HepG2 (cell line): Measurements from ENCODE around the gene SERPINI1. TPM values are rescaled to one million over a fixed set of nuclear protein-coding genes. Genes with fewer than 3 reads are reported as not detected.

Experiments
- ATAC-seq: fragments of 200-7000 bp; cut with Tn5 transposase; 3 replicates; pipeline ENCODE4 v1.9.1; 2020; ENCODE audit warnings: mild to moderate bottlenecking, moderate library complexity
- BruUV-seq: library from RNA; stranded (reverse); fragments of 400-500 nt; replicated peaks from 2 replicates; lab custom pipeline; 2021; lab: Mats Ljungman, UMichigan
- CTCF ChIA-PET: fragments of 300-600 bp; formaldehyde crosslinking; extraction: SDS; loops from one replicate; lab custom pipeline; 2021; ENCODE audit warnings: low total read pairs, inconsistent platforms, low intra/inter-chr PET ratio; lab: Yijun Ruan, JAX
- POLR2A ChIA-PET: fragments of 350-600 bp; sonication (Branson Sonifier 250); formaldehyde crosslinking; loops from one replicate; lab custom pipeline; 2020; ENCODE audit warnings: antibody characterized with exemption, inconsistent platforms; lab: Yijun Ruan, JAX
- DNase-seq: peaks from one replicate; pipeline ENCODE4 v3.0.0-alpha.2; 2015; ENCODE audit warnings: low spot score
- FAIRE-seq: peaks from 3 replicates; lab custom pipeline; 2011; peaks lifted over from hg19 to GRCh38; lab: Jason Lieb, UNC
- H2AFZ ChIP-seq: one replicate; pipeline ENCODE4 v1.6.1; 2011; ENCODE audit warnings: low read length, inconsistent platforms
- H3K27ac ChIP-seq: fragments of 300-600 bp; 3 replicates; pipeline ENCODE4 v1.8.0; 2011; ENCODE audit warnings: mixed run types, mild to moderate bottlenecking, mixed read lengths, low read length, inconsistent platforms; ENCODE audit not compliant: insufficient read depth; ENCODE audit errors: extremely low read length
- H3K27me3 ChIP-seq, 2 experiments: fragments of 200-600 bp in 1 of 2; 2 replicates in 1 of 2; 3 replicates in 1 of 2; pipeline versions ENCODE4 v1.6.0 to v1.8.0; 2011; ENCODE audit warnings: low read length in 2 of 2, mild to moderate bottlenecking in 2 of 2, moderate library complexity in 2 of 2, inconsistent platforms in 1 of 2; ENCODE audit not compliant: insufficient read depth in 2 of 2, control insufficient read depth in 1 of 2
- H3K36me3 ChIP-seq, 2 experiments: fragments of 200-600 bp in 1 of 2; replicated peaks in 1 of 2; 2 replicates in 1 of 2; 3 replicates in 1 of 2; pipeline versions ENCODE4 v1.5.1 to v1.8.0; 2011; ENCODE audit warnings: low read length in 2 of 2, inconsistent platforms in 1 of 2; ENCODE audit not compliant: insufficient read depth in 2 of 2, control insufficient read depth in 1 of 2
- H3K4me1 ChIP-seq: 2 replicates; pipeline ENCODE4 v1.5.1; 2012; ENCODE audit warnings: low read length, inconsistent platforms; ENCODE audit not compliant: insufficient read depth
- H3K4me2 ChIP-seq: 2 replicates; pipeline ENCODE4 v1.6.0; 2011; ENCODE audit warnings: low read depth, low read length, inconsistent platforms
- H3K4me3 ChIP-seq, 3 experiments: fragments of 200-600 bp in 1 of 3; sonication (generic), shearing (Covaris generic) in 1 of 3; replicated peaks in 1 of 3; 2 replicates each; pipeline ENCODE4 v1.5.1; 2011 to 2016; ENCODE audit warnings: low read length in 3 of 3, inconsistent platforms in 2 of 3, low read depth in 2 of 3, mild to moderate bottlenecking in 2 of 3, control low read depth in 1 of 3, mixed read lengths in 1 of 3; ENCODE audit not compliant: insufficient read depth in 1 of 3
- H3K79me2 ChIP-seq: one replicate; pipeline ENCODE4 v1.6.1; 2011; ENCODE audit warnings: low read length, inconsistent platforms; ENCODE audit not compliant: insufficient read depth
- H3K9ac ChIP-seq: 2 replicates; pipeline ENCODE4 v1.6.0; 2011; ENCODE audit warnings: mild to moderate bottlenecking, low read depth, low read length, inconsistent platforms; ENCODE audit not compliant: insufficient read depth
- H3K9me3 ChIP-seq: 2 replicates; pipeline ENCODE4 v1.5.1; 2012; ENCODE audit warnings: mild to moderate bottlenecking, low read length
- H4K20me1 ChIP-seq: 2 replicates; pipeline ENCODE4 v1.6.0; 2011; ENCODE audit warnings: inconsistent platforms, mild to moderate bottlenecking, low read length, moderate library complexity; ENCODE audit not compliant: insufficient read depth
- CENPX ChIP-seq: sonication (generic); formaldehyde crosslinking; IDR thresholded peaks from 2 replicates; pipeline ENCODE4 v1.9.0; 2021; ENCODE audit warnings: mild to moderate bottlenecking, missing genetic modification reagents, moderate library complexity
- CHD2 ChIP-seq: IDR thresholded peaks from 2 replicates; pipeline ENCODE4 v1.6.1; 2011; ENCODE audit warnings: low read depth, low read length, improper control_type of control experiment
- HCFC1 ChIP-seq: fragments of 150-350 bp; IDR thresholded peaks from 2 replicates; pipeline ENCODE4 v1.6.1; 2014; ENCODE audit warnings: low read depth, low read length
- HOXA7 ChIP-seq: sonication (generic); formaldehyde crosslinking; IDR thresholded peaks from 2 replicates; pipeline ENCODE4 v1.8.1; 2022; ENCODE audit warnings: mild to moderate bottlenecking, missing genetic modification reagents, moderate library complexity
- PAXIP1 ChIP-seq: sonication (generic); formaldehyde crosslinking; conservative IDR thresholded peaks from 2 replicates; pipeline ENCODE4 v1.4.0; 2020; ENCODE audit warnings: mild to moderate bottlenecking, missing genetic modification reagents, moderate library complexity
- RAD51 ChIP-seq: fragments of 450-650 bp; IDR thresholded peaks from 2 replicates; pipeline ENCODE4 v1.6.1; 2016; ENCODE audit warnings: borderline replicate concordance
- RFXANK ChIP-seq: IDR thresholded peaks from 2 replicates; pipeline ENCODE4 v1.6.1; 2016
- SNAI1 ChIP-seq: sonication (generic); formaldehyde crosslinking; IDR thresholded peaks from 2 replicates; pipeline ENCODE4 v1.5.0; 2020; ENCODE audit warnings: mild to moderate bottlenecking, missing genetic modification reagents, borderline replicate concordance
- SRSF4 ChIP-seq: fragments of 200-400 bp; formaldehyde crosslinking; IDR thresholded peaks from one replicate; pipeline ENCODE4 v1.6.1; 2018; ENCODE audit warnings: mild to moderate bottlenecking, low read depth, low read length, moderate library complexity; ENCODE audit not compliant: poor library complexity, severe bottlenecking
- SSRP1 ChIP-seq: IDR thresholded peaks from 2 replicates; pipeline ENCODE4 v1.6.1; 2016; ENCODE audit warnings: control low read depth
- ZNF101 ChIP-seq: sonication (generic); formaldehyde crosslinking; IDR thresholded peaks from 2 replicates; pipeline ENCODE4 v1.4.0; 2020; ENCODE audit warnings: mild to moderate bottlenecking, low read depth, missing genetic modification reagents, borderline replicate concordance
- ZNF235 ChIP-seq: sonication (generic); formaldehyde crosslinking; IDR thresholded peaks from 2 replicates; pipeline ENCODE4 v1.8.1; 2023; ENCODE audit warnings: mild to moderate bottlenecking, missing genetic modification reagents, borderline replicate concordance
- ZNF451 ChIP-seq: sonication (generic); formaldehyde crosslinking; IDR thresholded peaks from 2 replicates; pipeline ENCODE4 v1.5.0; 2020; ENCODE audit warnings: mild to moderate bottlenecking, missing genetic modification reagents
- WGBS: methylation state at CpG from one replicate; pipeline ENCODE4 v1.1.6; 2017; ENCODE audit warnings: low lambda C conversion rate; 5-methylcytosine and 5-hydroxymethylcytosine counted together
- in situ Hi-C: cut with HindIII; loops from 2 replicates; pipeline ENCODE4 v1.10.0; 2017; ENCODE audit warnings: low pct_unique_long_range_greater_than_20kb; ENCODE audit not compliant: extremely low pct_ligation_motif_present
- intact Hi-C: fragments of 100-400 bp; cut with micrococcal nuclease; formaldehyde crosslinking; loops from one replicate; pipeline ENCODE4 v1.10.0; 2022; ENCODE audit not compliant: unreplicated experiment
- polyA plus RNA-seq, 8 experiments: library from polyadenylated mRNA; depleted of rRNA in 3 of 8; stranded (reverse) in 7 of 8; unstranded in 1 of 8; fragments of >200 nt; fragmentation: Illumina TruSeq in 4 of 8; extraction: Trizol in 4 of 8; gene quantifications; 2 replicates each; pipeline versions ENCODE4 v1.2.1 to v1.2.3, GENCODE V29; 2011 to 2016; ENCODE audit warnings: low read depth in 4 of 8, missing spikeins in 1 of 8, mixed read lengths in 1 of 8; ENCODE audit not compliant: insufficient read depth in 1 of 8
- total RNA-seq, 5 experiments: library from RNA; depleted of rRNA; stranded (reverse); fragments of >200 nt; fragmentation: Illumina TruSeq; extraction: Trizol; gene quantifications; 2 replicates each; pipeline ENCODE4 v1.2.3, GENCODE V29; 2016; ENCODE audit warnings: low read depth in 1 of 5
- TF ChIP-seq, protein P1 (sequence below): sonication (generic); IDR thresholded peaks from 2 replicates; pipeline ENCODE4 v1.6.1; 2016; ENCODE audit warnings: low read depth, borderline replicate concordance
- TF ChIP-seq, protein P2 (sequence below): IDR thresholded peaks from 2 replicates; pipeline ENCODE4 v1.6.1; 2016; ENCODE audit warnings: missing biosample characterization, missing genetic modification reagents, low read depth
- TF ChIP-seq, protein P3 (sequence below): sonication (generic); formaldehyde crosslinking; IDR thresholded peaks from 2 replicates; pipeline ENCODE4 v1.5.1; 2020; ENCODE audit warnings: missing genetic modification reagents, mild to moderate bottlenecking, borderline replicate concordance
- TF ChIP-seq, protein P4 (sequence below): fragments of 450-650 bp; IDR thresholded peaks from 2 replicates; pipeline ENCODE4 v1.6.1; 2017

SERPINI1 gene
- total and polyA plus RNA-seq, 2 of the 13 experiments (the other 11 are each of a cell fraction or from before 2014, with no cell fraction given), result 14.7 to 58.0 TPM

- ATAC-seq (no peak), DNase-seq (peak; percentile 18), FAIRE-seq (no peak)
- TSS peak; percentile 63 for BruUV-seq
- ChIA-PET POLR2A (no interaction called here), CTCF (no interaction called here)
- H3K79me2 ChIP-seq, result peaks cover 70% of the 10 kb centered on the region
- in situ Hi-C loops, result no loop called here
- no peaks in the 10 kb centered on the region for H3K36me3 ChIP-seq
- peak overlapping the region; percentile 73 for H3K4me2 ChIP-seq
- intact Hi-C loops, result loop anchor here (2.0 to 10.0 kb wide), 3 partner anchors 79 to 361 kb away; partner anchors contain the start of gene GOLIM4
- H2AFZ ChIP-seq, result no peak overlapping the region
- H3K9me3 ChIP-seq, result no peaks in the 10 kb centered on the region
- peak overlapping the region; percentile 97 for H3K27ac ChIP-seq
- peaks cover 18% of the 10 kb centered on the region for H4K20me1 ChIP-seq
- H3K27me3 ChIP-seq, result peaks cover 0 to 4% of the 10 kb centered on the region in 2 experiments; a peak in 1 of 5 replicates
- under 1% methylated on average over 12 of the region's 12 CpGs for WGBS
- H3K9ac ChIP-seq, result peak overlapping the region; percentile 84
- peaks cover 69% of the 10 kb centered on the region for H3K4me1 ChIP-seq
- H3K4me3 ChIP-seq, result peak overlapping the region; percentile 95 to 98 (median 98)
- TF ChIP-seq ZNF451 (CRISPR knock-in tag) (no peak), ZNF235 (0 out of 2 replicates have a peak, but pooled peaks have one; percentile 25), SRSF4 (no peak), ZNF101 (CRISPR knock-in tag) (no peak), SNAI1 (CRISPR knock-in tag) (no peak), CENPX (no peak), HOXA7 (CRISPR knock-in tag) (no peak), PAXIP1 (CRISPR knock-in tag) (no peak), SSRP1 (no peak), CHD2 (no peak), HCFC1 (no peak), RAD51 (no peak), RFXANK (CRISPR knock-in tag) (no peak)
- TF ChIP-seq, protein P1, sequence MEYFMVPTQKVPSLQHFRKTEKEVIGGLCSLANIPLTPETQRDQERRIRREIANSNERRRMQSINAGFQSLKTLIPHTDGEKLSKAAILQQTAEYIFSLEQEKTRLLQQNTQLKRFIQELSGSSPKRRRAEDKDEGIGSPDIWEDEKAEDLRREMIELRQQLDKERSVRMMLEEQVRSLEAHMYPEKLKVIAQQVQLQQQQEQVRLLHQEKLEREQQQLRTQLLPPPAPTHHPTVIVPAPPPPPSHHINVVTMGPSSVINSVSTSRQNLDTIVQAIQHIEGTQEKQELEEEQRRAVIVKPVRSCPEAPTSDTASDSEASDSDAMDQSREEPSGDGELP, result no peak
- TF ChIP-seq, protein P2, sequence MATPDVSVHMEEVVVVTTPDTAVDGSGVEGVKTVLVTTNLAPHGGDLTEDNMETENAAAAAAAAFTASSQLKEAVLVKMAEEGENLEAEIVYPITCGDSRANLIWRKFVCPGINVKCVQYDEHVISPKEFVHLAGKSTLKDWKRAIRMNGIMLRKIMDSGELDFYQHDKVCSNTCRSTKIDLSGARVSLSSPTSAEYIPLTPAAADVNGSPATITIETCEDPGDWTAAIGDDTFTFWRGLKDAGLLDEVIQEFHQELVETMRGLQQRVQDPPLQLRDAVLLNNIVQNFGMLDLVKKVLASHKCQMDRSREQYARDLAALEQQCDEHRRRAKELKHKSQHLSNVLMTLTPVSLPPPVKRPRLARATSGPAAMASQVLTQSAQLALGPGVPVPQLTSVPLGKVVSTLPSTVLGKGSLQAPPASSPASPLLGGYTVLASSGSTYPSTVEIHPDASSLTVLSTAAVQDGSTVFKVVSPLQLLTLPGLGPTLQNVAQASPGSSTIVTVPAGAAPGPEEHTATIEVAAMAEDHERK (CRISPR knock-in tag), result no peak
- TF ChIP-seq, protein P3, sequence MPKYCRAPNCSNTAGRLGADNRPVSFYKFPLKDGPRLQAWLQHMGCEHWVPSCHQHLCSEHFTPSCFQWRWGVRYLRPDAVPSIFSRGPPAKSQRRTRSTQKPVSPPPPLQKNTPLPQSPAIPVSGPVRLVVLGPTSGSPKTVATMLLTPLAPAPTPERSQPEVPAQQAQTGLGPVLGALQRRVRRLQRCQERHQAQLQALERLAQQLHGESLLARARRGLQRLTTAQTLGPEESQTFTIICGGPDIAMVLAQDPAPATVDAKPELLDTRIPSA, result peak; percentile 92; the same call in 1 of the 2 replicates
- TF ChIP-seq, protein P4, sequence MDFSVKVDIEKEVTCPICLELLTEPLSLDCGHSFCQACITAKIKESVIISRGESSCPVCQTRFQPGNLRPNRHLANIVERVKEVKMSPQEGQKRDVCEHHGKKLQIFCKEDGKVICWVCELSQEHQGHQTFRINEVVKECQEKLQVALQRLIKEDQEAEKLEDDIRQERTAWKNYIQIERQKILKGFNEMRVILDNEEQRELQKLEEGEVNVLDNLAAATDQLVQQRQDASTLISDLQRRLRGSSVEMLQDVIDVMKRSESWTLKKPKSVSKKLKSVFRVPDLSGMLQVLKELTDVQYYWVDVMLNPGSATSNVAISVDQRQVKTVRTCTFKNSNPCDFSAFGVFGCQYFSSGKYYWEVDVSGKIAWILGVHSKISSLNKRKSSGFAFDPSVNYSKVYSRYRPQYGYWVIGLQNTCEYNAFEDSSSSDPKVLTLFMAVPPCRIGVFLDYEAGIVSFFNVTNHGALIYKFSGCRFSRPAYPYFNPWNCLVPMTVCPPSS, result no peak
Observed at GRCh38 chr3:167733961-167734497, 1.5 kb upstream of the SERPINI1 start.
